Body of pancreas (tissue), 4 donors: Measurements from ENCODE around the gene RAB11FIP3.

Experiments
- POLR2A ChIP-seq, 3 donors: fragments of 450-650 bp; IDR thresholded peaks; one replicate each; pipeline ENCODE4 v1.6.1; 2016; ENCODE audit warnings: antibody characterized with exemption in 3 of 3, mild to moderate bottlenecking in 2 of 3
- TF ChIP-seq, protein P1 (sequence below), 7 experiments: fragments of 450-650 bp in 4 of 7; fragments of 200-600 bp in 3 of 7; sonication (generic) in 3 of 7; IDR thresholded peaks; one replicate each; pipeline ENCODE4 v1.5.1; 2016 to 2019; ENCODE audit warnings: antibody characterized with exemption in 7 of 7

GRCh38 chr16:427250-427649 is 1.8 kb downstream of the RAB11FIP3 start:
- TF ChIP-seq, protein P1, sequence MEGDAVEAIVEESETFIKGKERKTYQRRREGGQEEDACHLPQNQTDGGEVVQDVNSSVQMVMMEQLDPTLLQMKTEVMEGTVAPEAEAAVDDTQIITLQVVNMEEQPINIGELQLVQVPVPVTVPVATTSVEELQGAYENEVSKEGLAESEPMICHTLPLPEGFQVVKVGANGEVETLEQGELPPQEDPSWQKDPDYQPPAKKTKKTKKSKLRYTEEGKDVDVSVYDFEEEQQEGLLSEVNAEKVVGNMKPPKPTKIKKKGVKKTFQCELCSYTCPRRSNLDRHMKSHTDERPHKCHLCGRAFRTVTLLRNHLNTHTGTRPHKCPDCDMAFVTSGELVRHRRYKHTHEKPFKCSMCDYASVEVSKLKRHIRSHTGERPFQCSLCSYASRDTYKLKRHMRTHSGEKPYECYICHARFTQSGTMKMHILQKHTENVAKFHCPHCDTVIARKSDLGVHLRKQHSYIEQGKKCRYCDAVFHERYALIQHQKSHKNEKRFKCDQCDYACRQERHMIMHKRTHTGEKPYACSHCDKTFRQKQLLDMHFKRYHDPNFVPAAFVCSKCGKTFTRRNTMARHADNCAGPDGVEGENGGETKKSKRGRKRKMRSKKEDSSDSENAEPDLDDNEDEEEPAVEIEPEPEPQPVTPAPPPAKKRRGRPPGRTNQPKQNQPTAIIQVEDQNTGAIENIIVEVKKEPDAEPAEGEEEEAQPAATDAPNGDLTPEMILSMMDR (IDR thresholded peaks at IDR 0.05) = no peak
- TF ChIP-seq POLR2A (IDR thresholded peaks at IDR 0.05) = no peak
